ENCODE data around the gene MUCL3.
"Not testable (repeated sequence)": the region's sequence is repeated elsewhere in the genome, so short reads cannot be mapped to it uniquely, and the experiment has no call there.

MUCL3 gene

DNA sequence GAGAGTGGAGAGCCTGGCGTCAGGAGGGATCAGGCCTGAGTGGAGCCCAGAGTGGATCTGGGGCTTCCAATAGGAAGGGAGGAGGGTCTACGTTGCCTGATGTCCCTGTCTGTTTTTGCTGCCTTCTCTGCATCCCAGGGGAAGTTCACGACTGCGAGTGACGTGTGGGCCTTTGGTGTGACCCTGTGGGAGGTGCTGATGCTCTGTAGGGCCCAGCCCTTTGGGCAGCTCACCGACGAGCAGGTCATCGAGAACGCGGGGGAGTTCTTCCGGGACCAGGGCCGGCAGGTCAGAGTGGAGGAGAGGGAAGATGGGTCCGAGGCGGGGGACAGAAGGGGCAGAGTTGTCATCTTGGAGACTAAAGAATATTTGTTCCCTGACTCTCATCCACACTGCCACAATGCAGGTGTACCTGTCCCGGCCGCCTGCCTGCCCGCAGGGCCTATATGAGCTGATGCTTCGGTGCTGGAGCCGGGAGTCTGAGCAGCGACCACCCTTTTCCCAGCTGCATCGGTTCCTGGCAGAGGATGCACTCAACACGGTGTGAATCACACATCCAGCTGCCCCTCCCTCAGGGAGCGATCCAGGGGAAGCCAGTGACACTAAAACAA lies 41.9 kb upstream of the MUCL3 start:
- 87 to 98% methylated on average over 12 to 20 of the region's 23 CpGs for WGBS, 2 experiments (ENCODE audit: insufficient coverage in 2 of 2)
- Histone ChIP-seq H3K4me3 (ENCODE audit: extremely low read depth, insufficient read depth, low read length, poor library complexity, severe bottlenecking) (no peak overlapping the region), H3K4me1 (ENCODE audit: control insufficient read depth, insufficient read depth, low read length, poor library complexity, severe bottlenecking) (no peaks in the 10 kb centered on the region), H3K9me3 (ENCODE audit: control insufficient read depth, low read length) (no peaks in the 10 kb centered on the region), H3K36me3 (ENCODE audit: control insufficient read depth, insufficient read depth, low read length) (peaks cover 50% of the 10 kb centered on the region), H3K27ac (ENCODE audit: low read depth, low read length, severe bottlenecking) (no peak overlapping the region)

DNA sequence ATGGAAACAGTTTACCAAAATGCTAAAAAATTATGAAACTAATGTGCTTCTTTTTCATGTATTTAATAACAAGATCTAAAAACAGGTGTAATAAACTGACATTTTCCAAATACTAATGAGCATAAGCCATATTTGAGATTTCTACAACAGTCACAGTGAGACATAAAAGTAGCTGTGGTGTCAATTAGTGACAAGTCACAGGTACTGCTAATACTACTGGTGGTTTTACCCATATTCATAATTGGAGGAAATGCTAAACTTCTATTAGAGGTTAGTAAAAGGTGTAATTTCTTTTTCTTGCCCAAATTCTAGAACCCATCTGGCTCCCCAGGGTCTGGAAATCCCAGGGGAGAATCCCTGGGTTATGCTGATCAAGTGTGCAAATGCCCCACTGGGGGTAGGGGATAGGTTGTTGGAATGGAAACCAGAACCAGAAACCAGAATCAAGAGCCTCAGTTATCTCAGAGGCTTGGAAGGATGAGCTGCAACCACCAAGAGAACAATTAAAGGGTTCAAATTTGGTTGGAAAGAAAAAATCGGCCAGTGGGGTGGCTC lies 39.8 kb upstream of the MUCL3 start:
- WGBS, 2 experiments (ENCODE audit: insufficient coverage in 2 of 2) = 100% methylated on average over 1 of the region's 1 CpG; no CpG with 5 or more reads in 1 of the 2 experiments
- Histone ChIP-seq H3K4me3 (ENCODE audit: extremely low read depth, insufficient read depth, low read length, poor library complexity, severe bottlenecking) (no peak overlapping the region), H3K4me1 (ENCODE audit: control insufficient read depth, insufficient read depth, low read length, poor library complexity, severe bottlenecking) (no peaks in the 10 kb centered on the region), H3K27ac (ENCODE audit: low read depth, low read length, severe bottlenecking) (no peak overlapping the region), H3K36me3 (ENCODE audit: control insufficient read depth, insufficient read depth, low read length) (peaks cover 33% of the 10 kb centered on the region), H3K9me3 (ENCODE audit: control insufficient read depth, low read length) (no peaks in the 10 kb centered on the region)

DNA sequence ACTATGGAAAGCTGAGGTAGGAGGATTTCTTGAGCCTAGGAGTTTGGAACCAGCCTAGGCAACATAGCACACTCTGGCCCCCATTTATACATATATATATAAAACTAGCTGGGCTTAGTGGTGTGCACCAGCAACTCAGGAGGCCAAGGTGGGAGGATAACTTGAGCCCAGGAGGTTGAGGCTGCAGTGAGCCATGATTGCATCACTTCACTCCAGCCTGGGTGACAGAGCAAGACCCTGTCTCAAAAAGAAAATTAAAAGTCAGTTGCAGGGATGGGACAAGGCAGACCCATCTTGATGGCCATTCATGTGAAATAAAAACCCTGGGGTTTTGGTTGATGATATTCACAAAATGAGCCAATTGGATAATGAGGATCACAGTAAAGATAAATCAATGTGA lies 39.3 kb upstream of the MUCL3 start:
- Histone ChIP-seq H3K4me1 (ENCODE audit: control insufficient read depth, insufficient read depth, low read length, poor library complexity, severe bottlenecking) (no peaks in the 10 kb centered on the region), H3K9me3 (ENCODE audit: control insufficient read depth, low read length) (no peaks in the 10 kb centered on the region), H3K27ac (ENCODE audit: low read depth, low read length, severe bottlenecking) (no peak overlapping the region), H3K36me3 (ENCODE audit: control insufficient read depth, insufficient read depth, low read length) (peaks cover 29% of the 10 kb centered on the region), H3K4me3 (ENCODE audit: extremely low read depth, insufficient read depth, low read length, poor library complexity, severe bottlenecking) (no peak overlapping the region)

DNA sequence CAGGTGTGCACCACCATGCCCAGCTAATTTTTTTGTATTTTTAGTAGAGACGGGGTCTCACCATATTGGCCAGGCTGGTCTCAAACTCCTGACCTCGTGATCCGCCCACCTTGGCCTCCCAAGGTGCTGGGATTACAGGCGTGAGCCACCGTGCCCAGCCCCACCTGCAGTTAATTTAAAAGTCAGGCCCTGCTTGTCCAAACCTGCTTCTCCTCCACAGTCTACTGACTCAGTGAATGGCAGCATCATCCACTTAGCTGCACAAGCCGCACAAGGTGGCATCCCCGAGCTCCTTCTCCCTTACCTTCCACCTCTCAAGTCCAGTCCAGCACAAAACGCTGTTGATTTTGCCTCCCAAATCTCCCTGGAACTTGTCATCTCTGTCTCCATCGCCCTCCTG lies 38.6 kb upstream of the MUCL3 start:
- whole genome bisulfite sequencing, 2 experiments (ENCODE audit: insufficient coverage in 2 of 2) = 75 to 79% methylated on average over 8 to 9 of the region's 9 CpGs
- not testable (repeated sequence) for H3K4me3 ChIP-seq (ENCODE audit: extremely low read depth, insufficient read depth, low read length, poor library complexity, severe bottlenecking); H3K27ac ChIP-seq (ENCODE audit: low read depth, low read length, severe bottlenecking); H3K9me3 ChIP-seq (ENCODE audit: control insufficient read depth, low read length); H3K4me1 ChIP-seq (ENCODE audit: control insufficient read depth, insufficient read depth, low read length, poor library complexity, severe bottlenecking)
- peaks cover 23% of the 10 kb centered on the region for H3K36me3 ChIP-seq (ENCODE audit: control insufficient read depth, insufficient read depth, low read length)

DNA sequence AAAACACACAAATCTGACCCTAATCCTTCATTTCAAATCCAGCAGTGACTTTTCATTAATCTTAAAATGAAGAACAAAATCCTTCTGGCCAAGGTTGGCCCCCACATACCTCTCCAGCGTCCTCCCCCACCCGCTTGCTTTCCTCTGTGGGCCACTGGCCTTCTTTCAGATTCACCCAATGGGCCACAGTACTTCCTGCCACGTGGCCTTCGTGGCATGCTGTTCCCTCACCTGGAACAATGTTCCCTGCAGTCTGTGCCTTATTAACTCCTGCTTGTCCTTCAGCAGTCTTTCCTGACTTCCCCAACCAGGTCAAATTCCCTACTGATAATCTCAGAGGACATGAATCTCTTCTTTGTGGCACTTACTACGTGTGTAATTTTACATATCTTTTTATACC lies 38.1 kb upstream of the MUCL3 start:
- H3K27ac ChIP-seq (ENCODE audit: low read depth, low read length, severe bottlenecking) = no peak overlapping the region
- H3K4me3 ChIP-seq (ENCODE audit: extremely low read depth, insufficient read depth, low read length, poor library complexity, severe bottlenecking) = no peak overlapping the region
- WGBS, 2 experiments (ENCODE audit: insufficient coverage in 2 of 2) = 67 to 77% methylated on average over 4 of the region's 5 CpGs
- H3K4me1 ChIP-seq (ENCODE audit: control insufficient read depth, insufficient read depth, low read length, poor library complexity, severe bottlenecking) = no peaks in the 10 kb centered on the region
- H3K9me3 ChIP-seq (ENCODE audit: control insufficient read depth, low read length) = no peaks in the 10 kb centered on the region
- H3K36me3 ChIP-seq (ENCODE audit: control insufficient read depth, insufficient read depth, low read length) = peaks cover 22% of the 10 kb centered on the region

DNA sequence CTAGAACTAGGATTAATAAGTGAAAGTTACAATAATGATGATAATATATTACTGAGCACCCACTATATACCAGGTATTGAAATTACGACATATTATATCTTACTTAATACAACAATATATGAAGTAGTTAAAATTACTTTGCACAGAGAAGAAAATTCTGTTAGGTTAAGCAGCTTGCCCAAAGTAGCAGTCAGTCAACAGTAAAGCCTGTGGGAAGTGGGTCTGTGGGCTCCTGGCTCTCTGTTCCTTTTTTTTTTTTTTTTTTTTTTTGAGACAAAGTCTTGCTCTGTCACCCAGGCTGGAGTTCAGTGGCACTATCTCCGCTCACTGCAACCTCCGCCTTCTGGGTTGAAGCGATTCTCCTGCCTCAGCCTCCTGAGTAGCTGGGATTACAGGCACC lies 37.5 kb upstream of the MUCL3 start:
- 100% methylated on average over 3 of the region's 4 CpGs for WGBS, 2 experiments (ENCODE audit: insufficient coverage in 2 of 2)
- Histone ChIP-seq H3K27ac (ENCODE audit: low read depth, low read length, severe bottlenecking) (no peak overlapping the region), H3K4me1 (ENCODE audit: control insufficient read depth, insufficient read depth, low read length, poor library complexity, severe bottlenecking) (no peaks in the 10 kb centered on the region), H3K4me3 (ENCODE audit: extremely low read depth, insufficient read depth, low read length, poor library complexity, severe bottlenecking) (no peak overlapping the region), H3K36me3 (ENCODE audit: control insufficient read depth, insufficient read depth, low read length) (peaks cover 17% of the 10 kb centered on the region), H3K9me3 (ENCODE audit: control insufficient read depth, low read length) (no peaks in the 10 kb centered on the region)

DNA sequence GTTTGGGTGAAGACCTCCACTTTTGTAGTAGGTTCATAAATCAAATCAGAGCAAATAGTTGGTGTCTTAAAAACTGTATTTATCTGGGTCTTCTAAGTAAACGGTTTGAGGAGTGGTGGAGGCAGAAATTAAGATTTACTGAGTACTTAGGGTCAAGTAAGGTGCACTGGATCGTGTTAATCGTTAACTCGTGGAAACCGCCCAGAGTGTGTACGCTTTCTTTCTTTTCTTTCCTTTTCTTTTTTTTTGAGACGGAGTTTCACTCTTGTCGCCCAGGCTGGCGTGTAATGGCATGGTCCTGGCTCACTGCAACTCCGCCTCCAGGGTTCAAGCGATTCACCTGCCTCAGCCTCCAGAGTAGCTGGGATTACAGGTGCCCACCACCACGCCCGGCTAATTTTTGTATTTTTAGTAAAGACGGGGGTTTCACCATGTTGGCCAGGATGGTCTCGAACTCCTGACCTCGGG lies 33.4 kb upstream of the MUCL3 start:
- Histone ChIP-seq H3K4me3 (ENCODE audit: extremely low read depth, insufficient read depth, low read length, poor library complexity, severe bottlenecking) (peak overlapping the region; percentile 99), H3K36me3 (ENCODE audit: control insufficient read depth, insufficient read depth, low read length) (peaks cover 25% of the 10 kb centered on the region)
- not testable (repeated sequence) for H3K9me3 ChIP-seq (ENCODE audit: control insufficient read depth, low read length); H3K4me1 ChIP-seq (ENCODE audit: control insufficient read depth, insufficient read depth, low read length, poor library complexity, severe bottlenecking); H3K27ac ChIP-seq (ENCODE audit: low read depth, low read length, severe bottlenecking)
- WGBS, 2 experiments (ENCODE audit: insufficient coverage in 2 of 2) = 71 to 74% methylated on average over 16 of the region's 16 CpGs

DNA sequence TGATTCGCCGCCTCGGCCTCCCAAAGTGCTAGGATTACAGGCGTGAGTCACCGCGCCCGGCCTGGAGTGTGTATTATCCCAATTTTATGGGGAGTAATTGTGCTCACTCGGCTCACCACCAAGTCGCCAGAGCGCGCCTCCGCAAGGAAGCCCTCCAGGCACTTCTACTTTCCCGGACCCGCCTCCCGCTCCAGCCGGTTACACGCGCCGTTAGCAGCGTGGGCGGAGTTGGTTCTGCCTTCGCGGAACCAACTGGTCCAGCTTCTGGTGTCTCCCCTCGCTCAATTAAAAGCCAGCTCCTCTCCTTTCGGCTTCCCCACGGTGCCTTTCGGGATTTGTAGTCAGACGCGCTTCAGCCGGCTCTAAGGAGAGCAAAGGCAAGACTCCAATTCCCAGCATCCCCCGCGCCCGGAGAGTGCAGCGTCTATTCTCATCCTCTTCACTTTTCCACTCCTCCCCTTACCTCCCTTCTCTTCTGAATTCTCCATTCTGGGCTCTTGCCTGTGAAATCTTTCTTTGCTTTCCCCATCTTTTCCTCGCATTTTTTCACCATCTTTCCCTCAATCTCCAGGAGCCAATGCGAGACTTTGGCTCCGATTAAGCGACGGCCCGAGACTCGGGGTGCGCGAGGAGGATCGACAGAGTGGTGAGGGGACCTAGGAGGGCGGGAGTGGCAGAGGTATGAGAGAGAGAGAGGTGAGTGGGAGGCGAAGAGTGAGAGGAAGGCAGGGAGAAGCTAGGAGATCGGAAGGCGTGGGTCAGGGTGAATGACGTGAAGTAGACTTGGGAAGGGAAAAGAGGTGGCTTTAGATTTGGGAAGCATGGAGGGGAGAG lies 32.8 kb upstream of the MUCL3 start, which contains the start of gene GTF2H4:
GTF2H4 (plus strand) TSS at position 450 of the 834 bp plus-strand sequence.
- H3K9me3 ChIP-seq (ENCODE audit: control insufficient read depth, low read length) = no peaks in the 10 kb centered on the region
- H3K4me3 ChIP-seq (ENCODE audit: extremely low read depth, insufficient read depth, low read length, poor library complexity, severe bottlenecking) = peak within 1 kb of the TSS; percentile 99
- peaks cover 32% of the 10 kb centered on the region for H3K36me3 ChIP-seq (ENCODE audit: control insufficient read depth, insufficient read depth, low read length)
- H3K4me1 ChIP-seq (ENCODE audit: control insufficient read depth, insufficient read depth, low read length, poor library complexity, severe bottlenecking) = no peaks in the 10 kb centered on the region
- no peak within 1 kb of the TSS for H3K27ac ChIP-seq (ENCODE audit: low read depth, low read length, severe bottlenecking)
- 2 to 3% methylated on average over 41 to 49 of the region's 49 CpGs for WGBS, 2 experiments (ENCODE audit: insufficient coverage in 2 of 2)

DNA sequence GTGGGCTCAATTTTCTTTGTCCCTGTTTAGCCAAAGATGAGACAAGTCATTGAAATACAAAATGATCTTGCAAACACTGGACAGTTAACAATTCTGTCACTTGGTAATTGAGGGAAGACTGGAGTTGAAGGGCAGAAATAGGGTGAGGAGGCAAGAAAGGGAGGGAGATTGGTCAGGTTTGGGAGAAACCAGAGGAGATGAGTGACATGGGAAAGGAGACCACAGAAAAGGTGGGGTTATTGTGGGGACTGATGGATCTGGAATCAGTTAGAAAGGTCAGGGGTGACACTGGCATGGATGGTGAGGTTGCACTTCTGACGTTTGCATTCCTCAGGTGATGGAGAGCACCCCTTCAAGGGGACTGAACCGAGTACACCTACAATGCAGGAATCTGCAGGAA lies 32.1 kb upstream of the MUCL3 start:
- Histone ChIP-seq H3K4me3 (ENCODE audit: extremely low read depth, insufficient read depth, low read length, poor library complexity, severe bottlenecking) (peak overlapping the region; percentile 99), H3K4me1 (ENCODE audit: control insufficient read depth, insufficient read depth, low read length, poor library complexity, severe bottlenecking) (no peaks in the 10 kb centered on the region), H3K36me3 (ENCODE audit: control insufficient read depth, insufficient read depth, low read length) (peaks cover 39% of the 10 kb centered on the region), H3K9me3 (ENCODE audit: control insufficient read depth, low read length) (no peaks in the 10 kb centered on the region), H3K27ac (ENCODE audit: low read depth, low read length, severe bottlenecking) (no peak overlapping the region)
- WGBS, 2 experiments (ENCODE audit: insufficient coverage in 2 of 2) = 35 to 69% methylated on average over 2 of the region's 2 CpGs

DNA sequence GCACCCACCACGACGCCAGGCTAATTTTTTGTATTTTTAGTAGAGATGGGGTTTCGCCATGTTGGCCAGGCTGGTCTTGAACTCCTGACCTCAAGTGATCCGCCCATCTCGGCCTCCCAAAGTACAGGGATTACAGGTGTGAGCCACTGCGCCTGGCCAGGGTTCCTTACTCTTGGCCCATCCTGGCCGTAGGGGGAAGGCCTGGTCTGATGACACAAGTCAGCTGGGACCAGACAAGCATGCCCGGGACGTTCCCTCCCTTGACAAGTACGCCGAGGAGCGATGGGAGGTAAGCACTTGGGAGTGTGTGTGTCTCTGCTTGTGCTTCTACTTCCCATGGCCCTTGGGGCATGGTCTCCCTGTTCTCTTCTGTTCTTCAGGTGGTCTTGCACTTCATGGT lies 30.3 kb upstream of the MUCL3 start:
- 96 to 97% methylated on average over 9 to 10 of the region's 12 CpGs for WGBS, 2 experiments (ENCODE audit: insufficient coverage in 2 of 2)

More for the DNA sequence above, 30.3 kb upstream of the MUCL3 start:
- H3K27ac ChIP-seq (ENCODE audit: low read depth, low read length, severe bottlenecking); H3K4me3 ChIP-seq (ENCODE audit: extremely low read depth, insufficient read depth, low read length, poor library complexity, severe bottlenecking); H3K9me3 ChIP-seq (ENCODE audit: control insufficient read depth, low read length); H3K4me1 ChIP-seq (ENCODE audit: control insufficient read depth, insufficient read depth, low read length, poor library complexity, severe bottlenecking): not testable (repeated sequence)
- peaks cover 41% of the 10 kb centered on the region for H3K36me3 ChIP-seq (ENCODE audit: control insufficient read depth, insufficient read depth, low read length)

Data from mesodermal cell (in vitro differentiated cells).